HG03439 (cell line): ENCODE measurements around the gene PLEKHA6.

Experiments
- ATAC-seq: cut with Tn5 transposase; IDR thresholded peaks from one replicate; pipeline ENCODE4 v1.9.1; 2021; ENCODE audit warnings: mild to moderate bottlenecking, moderate library complexity; ENCODE audit not compliant: unreplicated experiment

PLEKHA6 gene

GRCh38 chr1:204219971-204220616 is 139.6 kb downstream of the PLEKHA6 start:
- ATAC-seq = no peak

GRCh38 chr1:204218552-204218951 is 141.2 kb downstream of the PLEKHA6 start:
- ATAC-seq = no peak

GRCh38 chr1:204217648-204218000 is 142.1 kb downstream of the PLEKHA6 start:
- ATAC-seq = no peak

- no peak for ATAC-seq
These were observed 142.7 kb downstream of the PLEKHA6 start for GRCh38 chr1:204216880-204217647.

GRCh38 chr1:204216236-204216635 is 143.5 kb downstream of the PLEKHA6 start:
- ATAC-seq = no peak

- ATAC-seq = no peak
These were observed 145.8 kb downstream of the PLEKHA6 start, which contains the start of gene GOLT1A for GRCh38 chr1:204213668-204214662. GOLT1A (minus strand) TSS chr1:204213988; CDS start chr1:204213906, 82 bp downstream.

GRCh38 chr1:204212715-204213114 is 147.0 kb downstream of the PLEKHA6 start:
- no peak for ATAC-seq

GRCh38 chr1:204211046-204211445 is 148.7 kb downstream of the PLEKHA6 start:
- ATAC-seq = no peak

- peak; percentile 76 for ATAC-seq
These were observed 152.6 kb downstream of the PLEKHA6 start for GRCh38 chr1:204207136-204207616.

- no peak for ATAC-seq
These were observed 153.6 kb downstream of the PLEKHA6 start for GRCh38 chr1:204206121-204206520.

GRCh38 chr1:204205486-204205885 is 154.2 kb downstream of the PLEKHA6 start:
- ATAC-seq = no peak

- no peak for ATAC-seq
These were observed 154.8 kb downstream of the PLEKHA6 start for GRCh38 chr1:204204944-204205343.

GRCh38 chr1:204203206-204203767 is 156.4 kb downstream of the PLEKHA6 start:
- ATAC-seq = no peak

- ATAC-seq = no peak
These were observed 157.2 kb downstream of the PLEKHA6 start for GRCh38 chr1:204202481-204202880.

- no peak for ATAC-seq
These were observed 158.2 kb downstream of the PLEKHA6 start for GRCh38 chr1:204201348-204202040.

- ATAC-seq = no peak
These were observed 160.2 kb downstream of the PLEKHA6 start for GRCh38 chr1:204199579-204199978.

- no peak for ATAC-seq
These were observed 161.1 kb downstream of the PLEKHA6 start for GRCh38 chr1:204198348-204199340.

GRCh38 chr1:204197068-204197467 is 162.7 kb downstream of the PLEKHA6 start:
- no peak for ATAC-seq
